Stimulated activated CD4-positive, alpha-beta T cell treated with anti-CD3 and anti-CD28 coated beads, Interleukin-4, amount 100 ng/mL, for 4 hours (primary cell): ENCODE data around the gene PSTPIP1.

Experiments
- DNase-seq, 2 experiments: peaks; one replicate each; pipeline ENCODE4 v3.0.0-alpha.2; 2020

Gene PSTPIP1

GRCh38 chr15:77046704-77047412 is 51.9 kb downstream of the PSTPIP1 start:
- no peak for DNase-seq

- no peak for DNase-seq
Observed at GRCh38 chr15:77048135-77048876, 53.4 kb downstream of the PSTPIP1 start.

GRCh38 chr15:77052556-77052955 is 57.6 kb downstream of the PSTPIP1 start:
- no peak for DNase-seq

- DNase-seq: no peak
Observed at GRCh38 chr15:77053709-77054108, 58.8 kb downstream of the PSTPIP1 start.

GRCh38 chr15:77057072-77057471 is 62.1 kb downstream of the PSTPIP1 start:
- DNase-seq: no peak

GRCh38 chr15:77057685-77058084 is 62.8 kb downstream of the PSTPIP1 start:
- DNase-seq: no peak

- DNase-seq: no peak
Observed at GRCh38 chr15:77058468-77058867, 63.5 kb downstream of the PSTPIP1 start.

- DNase-seq: no peak
Observed at GRCh38 chr15:77059786-77060361, 64.9 kb downstream of the PSTPIP1 start.

- no peak for DNase-seq
Observed at GRCh38 chr15:77060546-77060945, 65.6 kb downstream of the PSTPIP1 start.

- DNase-seq: no peak
Observed at GRCh38 chr15:77063249-77063648, 68.3 kb downstream of the PSTPIP1 start.

GRCh38 chr15:77064063-77064462 is 69.1 kb downstream of the PSTPIP1 start:
- no peak for DNase-seq

- DNase-seq: no peak
Observed at GRCh38 chr15:77064539-77065308, 69.8 kb downstream of the PSTPIP1 start.

GRCh38 chr15:77066971-77067690 is 72.2 kb downstream of the PSTPIP1 start:
- no peak for DNase-seq

GRCh38 chr15:77067691-77068367 is 72.9 kb downstream of the PSTPIP1 start:
- no peak for DNase-seq

GRCh38 chr15:77068633-77069032 is 73.7 kb downstream of the PSTPIP1 start:
- no peak for DNase-seq

- DNase-seq: no peak
Observed at GRCh38 chr15:77069521-77070121, 74.7 kb downstream of the PSTPIP1 start.

GRCh38 chr15:77070180-77070494 is 75.2 kb downstream of the PSTPIP1 start:
- no peak for DNase-seq

- DNase-seq: peak; percentile 92
Observed at GRCh38 chr15:77070495-77071304, 75.8 kb downstream of the PSTPIP1 start, which contains the start of gene TSPAN3. TSS of gene TSPAN3 (minus strand) at chr15:77071109. CDS start at chr15:77070954, 155 bp downstream.

GRCh38 chr15:77071305-77072223 is 76.6 kb downstream of the PSTPIP1 start:
- no peak for DNase-seq

- DNase-seq: no peak
Observed at GRCh38 chr15:77074350-77074749, 79.4 kb downstream of the PSTPIP1 start.
